ENCODE data around the gene PODNL1. TPM values are rescaled to one million over a fixed set of nuclear protein-coding genes. Genes with fewer than 3 reads are reported as not detected.

Gene PODNL1
- total and polyA plus RNA-seq, 2 experiments from 2014 or later: 6.2 to 45.3 TPM

- in situ Hi-C loops (cut with MboI): loop anchor here (25.0 kb wide), 1 partner anchor 447 kb away; no protein-coding TSS in a partner anchor
- Histone ChIP-seq H3K9me3 (ENCODE audit: low read depth) (no peaks in the 10 kb centered on the region), H3K9ac (no peak overlapping the region), H3K79me2 (ENCODE audit: insufficient read depth) (no peaks in the 10 kb centered on the region), H3K4me1 (ENCODE audit: insufficient read depth) (peaks cover 5% of the 10 kb centered on the region; the same call in 1 of the 2 replicates), H2AFZ (no peak overlapping the region), H3K27ac (no peak overlapping the region), H3K9me2 (ENCODE audit: insufficient read depth) (no peaks in the 10 kb centered on the region), H4K20me1 (ENCODE audit: insufficient read depth) (no peaks in the 10 kb centered on the region), H3K36me3 (ENCODE audit: low read depth) (no peaks in the 10 kb centered on the region), H3K4me3 (no peak overlapping the region), H3K27me3 (replicated peaks; ENCODE audit: insufficient read depth) (no peaks in the 10 kb centered on the region), H3F3A (ENCODE audit: insufficient read depth) (no peaks in the 10 kb centered on the region), H3K4me2 (ENCODE audit: unreplicated experiment) (no peak overlapping the region)
- no peak for TF ChIP-seq EZH2phosphoT487 (IDR thresholded peaks at IDR 0.05; ENCODE audit: insufficient read depth, low read depth)
- no peak for TF ChIP-seq EZH2 (IDR thresholded peaks at IDR 0.05; ENCODE audit: insufficient read depth, poor library complexity, severe bottlenecking)
- 94 to 96% methylated on average over 13 of the region's 13 CpGs for WGBS, 2 experiments (ENCODE audit: low coverage in 1 of 2, low lambda C conversion rate in 2 of 2, missing lambda C conversion rate in 2 of 2)
- no peak for DNase-seq
Observed at GRCh38 chr19:13890136-13890535, 48.1 kb downstream of the PODNL1 start.

- no peaks in the 10 kb centered on the region for H3K9me2 ChIP-seq (ENCODE audit: insufficient read depth)
- in situ Hi-C loops (cut with MboI): loop anchor here (10.0 to 25.0 kb wide), 3 partner anchors 157 to 449 kb away; partner anchors contain the start of gene MISP3
- 92 to 95% methylated on average over 16 of the region's 16 CpGs for WGBS, 2 experiments (ENCODE audit: low coverage in 1 of 2, low lambda C conversion rate in 2 of 2, missing lambda C conversion rate in 2 of 2)
Observed at GRCh38 chr19:13888281-13888680, 49.9 kb downstream of the PODNL1 start.

GRCh38 chr19:13887517-13887916 is 50.7 kb downstream of the PODNL1 start:
- Histone ChIP-seq H3K27ac (no peak overlapping the region), H3F3A (ENCODE audit: insufficient read depth) (no peaks in the 10 kb centered on the region), H2AFZ (peak overlapping the region; percentile 46), H3K4me2 (ENCODE audit: unreplicated experiment) (peak overlapping the region; percentile 19), H3K9ac (no peak overlapping the region), H3K79me2 (ENCODE audit: insufficient read depth) (no peaks in the 10 kb centered on the region), H3K36me3 (ENCODE audit: low read depth) (no peaks in the 10 kb centered on the region), H3K4me1 (ENCODE audit: insufficient read depth) (peaks cover 5% of the 10 kb centered on the region; the same call in 1 of the 2 replicates), H3K27me3 (replicated peaks; ENCODE audit: insufficient read depth) (no peaks in the 10 kb centered on the region), H3K9me2 (ENCODE audit: insufficient read depth) (no peaks in the 10 kb centered on the region), H3K9me3 (ENCODE audit: low read depth) (no peaks in the 10 kb centered on the region), H4K20me1 (ENCODE audit: insufficient read depth) (no peaks in the 10 kb centered on the region), H3K4me3 (no peak overlapping the region)
- in situ Hi-C loops (cut with MboI): loop anchor here (10.0 to 25.0 kb wide), 3 partner anchors 157 to 450 kb away; partner anchors contain the start of gene MISP3
- TF ChIP-seq EZH2phosphoT487 (IDR thresholded peaks at IDR 0.05; ENCODE audit: insufficient read depth, low read depth) (no peak), EZH2 (IDR thresholded peaks at IDR 0.05; ENCODE audit: insufficient read depth, poor library complexity, severe bottlenecking) (no peak)
- DNase-seq: peak; percentile 80
- 9 to 13% methylated on average over 5 of the region's 5 CpGs for WGBS, 2 experiments (ENCODE audit: low coverage in 1 of 2, low lambda C conversion rate in 2 of 2, missing lambda C conversion rate in 2 of 2)

More at GRCh38 chr19:13888281-13888680, 49.9 kb downstream of the PODNL1 start:
- no peak overlapping the region for H3K9ac ChIP-seq
- no peak overlapping the region for H3K4me3 ChIP-seq
- H3K4me1 ChIP-seq (ENCODE audit: insufficient read depth): peaks cover 5% of the 10 kb centered on the region; the same call in 1 of the 2 replicates
- no peak overlapping the region for H3K27ac ChIP-seq
- H3F3A ChIP-seq (ENCODE audit: insufficient read depth): no peaks in the 10 kb centered on the region
- DNase-seq: no peak
- H3K79me2 ChIP-seq (ENCODE audit: insufficient read depth): no peaks in the 10 kb centered on the region
- H3K4me2 ChIP-seq (ENCODE audit: unreplicated experiment): no peak overlapping the region
- no peak overlapping the region for H2AFZ ChIP-seq
- H3K9me3 ChIP-seq (ENCODE audit: low read depth): no peaks in the 10 kb centered on the region
- H3K36me3 ChIP-seq (ENCODE audit: low read depth): no peaks in the 10 kb centered on the region
- no peaks in the 10 kb centered on the region for H4K20me1 ChIP-seq (ENCODE audit: insufficient read depth)
- no peak for TF ChIP-seq EZH2phosphoT487 (IDR thresholded peaks at IDR 0.05; ENCODE audit: insufficient read depth, low read depth)
- TF ChIP-seq EZH2 (IDR thresholded peaks at IDR 0.05; ENCODE audit: insufficient read depth, poor library complexity, severe bottlenecking): no peak
- H3K27me3 ChIP-seq (replicated peaks; ENCODE audit: insufficient read depth): no peaks in the 10 kb centered on the region

GRCh38 chr19:13887018-13887436 is 51.2 kb downstream of the PODNL1 start:
- H3K36me3 ChIP-seq (ENCODE audit: low read depth): no peaks in the 10 kb centered on the region
- H3K4me3 ChIP-seq: no peak overlapping the region
- no peak for TF ChIP-seq EZH2phosphoT487 (IDR thresholded peaks at IDR 0.05; ENCODE audit: insufficient read depth, low read depth)
- no peak for TF ChIP-seq EZH2 (IDR thresholded peaks at IDR 0.05; ENCODE audit: insufficient read depth, poor library complexity, severe bottlenecking)
- peak overlapping the region; percentile 19 for H3K4me2 ChIP-seq (ENCODE audit: unreplicated experiment)
- in situ Hi-C loops (cut with MboI): loop anchor here (10.0 to 25.0 kb wide), 3 partner anchors 158 to 450 kb away; partner anchors contain the start of gene MISP3
- peak; percentile 43 for DNase-seq
- no peak overlapping the region for H3K9ac ChIP-seq
- peaks cover 9% of the 10 kb centered on the region; the same call in 1 of the 2 replicates for H3K4me1 ChIP-seq (ENCODE audit: insufficient read depth)
- peak overlapping the region; percentile 46 for H2AFZ ChIP-seq
- no peaks in the 10 kb centered on the region for H3K9me3 ChIP-seq (ENCODE audit: low read depth)
- 18 to 20% methylated on average over 14 to 16 of the region's 16 CpGs for WGBS, 2 experiments (ENCODE audit: low coverage in 1 of 2, low lambda C conversion rate in 2 of 2, missing lambda C conversion rate in 2 of 2)
- no peaks in the 10 kb centered on the region for H3K9me2 ChIP-seq (ENCODE audit: insufficient read depth)
- H4K20me1 ChIP-seq (ENCODE audit: insufficient read depth): no peaks in the 10 kb centered on the region
- no peaks in the 10 kb centered on the region for H3F3A ChIP-seq (ENCODE audit: insufficient read depth)
- H3K79me2 ChIP-seq (ENCODE audit: insufficient read depth): no peaks in the 10 kb centered on the region
- H3K27ac ChIP-seq: no peak overlapping the region
- no peaks in the 10 kb centered on the region for H3K27me3 ChIP-seq (replicated peaks; ENCODE audit: insufficient read depth)

Measured in GM23248 (cell line).